HT-29 (cell line): ENCODE data around the gene DENND1A. TPM values are rescaled to one million over a fixed set of nuclear protein-coding genes. Genes with fewer than 3 reads are reported as not detected.
A peak's percentile ranks its signal among the peaks of the same experiment; 100 is the strongest.

ENCODE experiments used
- DNase-seq: peaks from one replicate; pipeline ENCODE4 v3.0.0-alpha.2; 2015; ENCODE audit warnings: low spot score
- total RNA-seq: library from RNA; depleted of rRNA; stranded (reverse); fragments of >200 nt; shearing (Covaris generic); gene quantifications from 2 replicates; pipeline ENCODE4 v1.2.3, GENCODE V29; 2014

DENND1A gene
- total RNA-seq, 1 experiment from 2014 or later = 17.9 TPM

GRCh38 chr9:123359106-123359505 is 570.8 kb downstream of the DENND1A start:
- no peak for DNase-seq

GRCh38 chr9:123358181-123358905 is 571.6 kb downstream of the DENND1A start:
- no peak for DNase-seq

DNA sequence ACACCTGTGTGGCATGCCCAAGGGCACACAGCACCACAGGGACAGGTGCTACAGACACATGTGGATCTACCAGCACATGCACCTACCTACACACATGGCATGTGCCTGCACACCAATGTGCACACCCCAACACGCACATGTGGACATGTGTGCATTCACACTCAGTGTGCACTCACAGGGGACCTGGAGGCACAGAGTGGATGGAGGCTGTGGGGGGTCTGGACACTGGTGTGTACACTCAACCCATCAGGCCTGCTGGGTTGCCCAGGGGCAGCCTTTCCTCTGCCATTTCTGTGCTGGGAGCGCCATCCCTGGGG is 572.2 kb downstream of the DENND1A start:
- DNase-seq = no peak

DNA sequence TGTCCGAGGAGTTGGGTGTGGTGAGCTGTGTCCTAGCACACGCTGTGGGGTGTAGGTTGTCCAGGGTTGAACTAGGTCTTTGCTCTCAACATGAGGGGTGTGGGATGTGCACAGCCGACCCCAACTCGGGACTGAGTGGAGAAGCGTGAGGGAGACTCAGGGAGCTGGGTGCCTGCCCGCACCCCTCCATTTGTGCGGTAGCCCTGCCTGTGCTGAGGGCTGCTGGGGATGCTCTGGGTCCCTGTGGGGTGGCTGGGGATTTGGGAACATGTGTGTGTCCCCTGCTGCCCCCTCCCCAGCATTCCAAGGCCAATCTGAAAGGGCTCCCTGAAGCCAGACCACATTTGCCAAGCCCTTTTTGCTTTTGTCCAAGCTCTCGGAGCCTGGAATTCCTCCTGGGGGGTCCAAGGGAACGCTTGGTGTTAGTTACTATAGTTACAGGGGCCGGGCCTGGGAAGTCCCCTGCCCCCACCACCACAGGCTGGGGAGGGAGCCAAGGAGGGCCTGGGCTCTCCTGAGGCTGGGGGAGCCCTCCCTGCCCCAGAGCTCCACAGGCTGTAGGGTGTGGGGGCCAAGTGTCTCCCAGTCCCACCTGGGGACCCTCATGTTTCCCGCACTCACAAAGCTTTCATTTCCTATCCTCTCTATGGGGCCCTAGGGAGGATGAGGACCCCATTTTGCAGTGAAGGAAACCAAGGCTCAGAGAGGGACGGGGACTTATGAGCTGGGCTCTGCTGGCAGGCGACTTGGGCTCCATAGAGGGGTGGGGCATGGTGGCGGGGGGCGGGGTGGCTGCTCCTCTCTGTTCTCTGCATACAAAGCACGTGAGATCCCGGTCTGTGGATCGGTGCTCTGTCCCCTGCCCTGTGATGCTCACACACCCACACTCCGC is 572.8 kb downstream of the DENND1A start:
- DNase-seq = no peak

DNA sequence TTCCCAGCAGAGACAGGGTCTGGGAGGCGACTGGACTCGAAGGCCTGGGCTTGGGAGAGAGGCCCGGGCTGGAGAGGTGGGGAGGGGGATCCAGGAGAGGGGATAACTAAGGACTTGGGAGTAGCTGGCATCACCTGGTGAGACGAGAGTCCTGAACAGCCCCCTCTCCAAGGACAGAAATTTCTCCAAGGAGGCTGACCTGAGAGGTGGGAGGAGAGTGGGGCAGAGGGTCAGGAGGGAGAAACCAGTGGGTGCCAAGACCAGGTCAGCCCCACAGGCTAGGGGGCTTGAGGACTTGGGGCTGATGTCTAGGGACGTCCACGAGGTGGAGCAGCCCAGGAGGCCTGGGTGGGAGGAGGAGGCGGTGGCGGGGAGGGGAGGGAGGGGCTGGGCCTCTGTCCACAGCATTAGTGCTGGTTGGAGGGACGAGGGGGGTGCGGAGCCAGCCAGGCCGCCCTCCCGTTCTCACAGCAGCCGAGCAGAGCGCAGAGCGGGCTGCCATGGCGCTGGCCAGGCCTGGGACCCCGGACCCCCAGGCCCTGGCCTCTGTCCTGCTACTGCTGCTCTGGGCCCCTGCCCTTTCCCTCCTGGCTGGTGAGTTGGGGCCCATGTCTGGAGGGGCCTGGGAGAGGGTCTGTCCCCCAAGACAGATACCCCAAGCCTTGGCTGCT is 574.0 kb downstream of the DENND1A start, which contains the start of gene CRB2:
Gene CRB2, plus strand, starts transcription at position 437 of the 671 bp plus-strand sequence. Its CDS starts 64 bp downstream, at position 501.
- DNase-seq = no peak

- DNase-seq = no peak
Measured at GRCh38 chr9:123354806-123355508, 575.0 kb downstream of the DENND1A start.

GRCh38 chr9:123353984-123354591 is 575.8 kb downstream of the DENND1A start:
- peak; percentile 82 for DNase-seq

GRCh38 chr9:123353041-123353440 is 576.9 kb downstream of the DENND1A start:
- peak; percentile 31 for DNase-seq

DNA sequence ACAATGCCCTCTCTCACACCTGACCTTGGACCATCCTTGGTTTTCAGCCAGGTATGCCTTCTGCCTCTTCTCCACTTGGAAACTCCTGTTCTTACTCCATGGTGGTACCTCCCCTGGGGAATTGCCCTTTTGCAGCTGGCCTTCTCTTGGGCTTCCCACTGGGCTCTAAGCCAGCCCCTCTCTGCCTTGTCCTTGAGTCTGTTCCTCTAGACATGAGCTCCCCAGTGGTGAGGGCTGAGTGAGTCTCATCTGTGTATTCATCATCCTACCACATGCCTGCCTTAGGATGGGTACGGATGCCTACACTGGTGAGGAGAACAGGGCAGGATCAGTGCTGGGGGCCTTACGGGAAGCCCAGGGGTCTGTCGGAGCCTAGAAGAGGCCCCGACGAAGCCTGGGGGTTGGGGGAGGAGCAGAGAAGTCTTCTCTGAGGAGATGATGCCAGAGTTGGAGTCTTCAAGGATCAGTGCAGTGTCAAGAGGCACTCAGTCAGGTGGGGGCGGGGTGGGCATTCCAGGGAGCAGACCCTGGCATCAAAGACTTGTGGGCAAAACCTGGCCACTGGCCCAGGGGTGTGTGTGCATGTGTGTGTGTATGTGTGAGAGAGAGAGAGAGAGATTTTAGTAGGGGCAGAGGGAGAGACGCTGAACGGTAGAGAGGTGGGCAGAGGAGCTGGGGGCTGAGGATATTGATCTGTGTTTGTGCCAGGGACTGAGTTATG is 579.2 kb downstream of the DENND1A start:
- no peak for DNase-seq

DNA sequence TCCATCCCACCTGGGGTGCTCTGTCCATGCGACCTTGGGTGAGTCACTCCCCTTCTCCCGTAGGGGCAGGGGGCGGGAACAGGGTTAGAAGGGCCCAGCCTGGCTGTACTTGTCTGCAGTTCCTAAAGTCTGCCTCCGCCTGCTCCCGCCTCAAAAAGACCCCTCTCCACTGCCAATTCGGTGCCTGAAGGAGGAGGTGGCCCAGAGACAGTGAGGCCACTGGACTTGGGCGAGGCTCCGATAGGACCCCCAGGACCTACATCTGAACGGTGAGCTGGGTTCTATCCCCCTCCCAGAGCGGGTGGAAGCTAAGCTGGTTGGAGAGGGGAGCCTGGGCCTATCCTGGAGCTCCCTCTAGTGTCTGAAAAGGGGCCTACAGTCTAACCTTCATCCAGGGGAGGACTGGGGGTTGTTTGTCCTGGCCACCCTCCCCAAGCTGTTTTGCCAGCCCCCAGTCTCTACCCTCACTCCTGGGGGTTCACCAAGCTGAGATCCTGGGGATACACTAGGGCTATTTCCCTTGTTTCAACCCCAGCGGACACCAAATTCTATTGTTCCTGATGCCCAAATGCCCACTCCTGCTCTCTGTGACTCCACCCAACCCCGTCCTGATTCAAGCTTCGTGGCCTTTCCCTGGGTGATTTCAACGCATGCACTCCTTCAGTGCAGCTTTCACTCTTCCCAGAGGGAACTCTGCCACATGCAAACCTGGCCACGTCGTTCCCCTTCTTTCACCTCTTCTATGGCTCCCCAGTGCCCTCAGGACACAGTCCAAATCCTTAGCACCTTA is 580.0 kb downstream of the DENND1A start:
- peak; percentile 72 for DNase-seq

GRCh38 chr9:123349033-123349432 is 580.9 kb downstream of the DENND1A start:
- DNase-seq = no peak

DNA sequence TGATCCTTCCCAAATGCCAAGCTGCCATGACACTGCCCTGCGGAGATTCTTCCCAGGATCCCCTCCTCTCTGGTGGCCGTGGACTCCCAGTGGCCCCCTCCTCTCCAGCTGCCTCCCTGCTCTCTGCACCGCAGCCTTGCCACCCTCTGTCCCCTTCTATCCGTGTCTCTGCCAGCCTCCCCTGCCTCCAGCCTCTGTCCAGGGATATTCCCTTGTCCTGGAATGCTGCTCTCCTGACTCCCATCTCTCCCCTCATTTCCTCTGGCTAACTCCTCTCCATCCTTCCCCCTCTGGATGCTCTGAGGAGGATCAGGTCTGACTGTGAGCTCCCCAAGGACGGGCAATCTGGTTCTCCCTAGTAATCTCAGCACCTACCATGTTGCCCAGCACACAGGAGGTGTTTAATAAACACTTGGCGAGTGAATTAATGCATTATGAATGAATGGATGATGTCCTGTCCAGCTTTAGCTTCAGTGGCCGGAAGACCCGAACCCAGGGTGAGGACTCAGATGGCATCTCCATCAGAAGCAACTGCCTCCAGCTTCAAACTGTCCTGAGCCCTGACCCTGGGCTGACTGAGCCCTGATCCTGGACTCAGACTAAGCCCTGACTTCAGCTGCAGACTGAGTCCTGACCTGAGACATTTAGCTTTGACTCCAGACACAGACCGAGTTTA is 581.5 kb downstream of the DENND1A start:
- no peak for DNase-seq

DNA sequence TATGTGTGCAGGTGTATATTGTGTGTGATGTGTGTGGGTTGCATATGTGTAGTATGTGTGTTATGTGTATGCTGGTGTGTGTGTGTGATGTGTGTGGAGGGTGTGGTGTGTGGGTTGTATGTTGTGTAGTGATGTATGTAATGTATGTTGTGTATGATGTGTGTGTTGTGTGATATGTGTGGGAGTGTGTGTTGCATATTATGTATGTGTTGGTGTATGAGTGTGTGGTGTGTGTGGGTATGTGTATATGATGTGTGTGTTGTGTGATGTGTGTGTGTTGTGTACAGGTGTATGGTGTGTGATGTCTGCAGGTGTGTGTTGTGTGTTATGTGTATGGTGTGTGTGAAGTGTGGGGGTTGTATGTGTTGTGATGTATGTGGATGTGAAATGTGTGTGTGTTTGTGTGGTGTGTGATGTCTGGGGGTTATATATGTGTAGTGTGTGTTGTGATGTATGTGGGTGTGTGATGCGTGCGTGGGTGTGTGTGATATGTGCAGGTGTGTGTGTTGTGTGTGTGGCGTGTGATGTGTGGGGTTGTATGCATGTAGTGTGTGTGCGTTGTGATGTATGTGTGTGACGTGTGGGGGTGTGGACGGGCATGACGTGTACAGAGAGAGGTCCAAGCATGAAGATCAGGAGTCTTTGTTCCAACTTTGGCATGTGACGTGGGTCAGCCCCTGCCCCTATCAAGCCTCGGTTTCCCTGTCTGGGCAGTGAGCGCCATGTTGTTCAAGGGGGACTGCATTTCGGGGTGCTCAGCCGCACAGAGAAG is 582.5 kb downstream of the DENND1A start:
- DNase-seq = no peak

DNA sequence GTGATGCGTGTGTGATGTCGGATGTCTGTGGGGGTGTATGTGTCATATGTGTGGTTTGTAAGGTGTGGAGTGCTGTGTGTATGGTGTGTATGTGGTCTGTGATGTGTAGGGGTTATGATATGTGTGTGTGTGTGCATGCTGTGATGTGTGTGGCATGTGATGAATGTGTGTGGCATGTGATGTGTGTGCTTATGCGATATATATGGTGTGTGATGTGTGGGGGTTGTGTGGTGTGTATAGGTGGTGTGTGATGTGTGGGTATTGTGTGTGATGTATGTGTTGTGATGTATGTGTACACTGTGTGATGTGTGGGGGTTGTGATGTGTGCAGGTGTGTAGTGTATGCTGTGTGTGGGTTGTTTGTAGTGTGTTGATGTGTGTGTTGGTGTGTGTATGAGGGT is 583.1 kb downstream of the DENND1A start:
- no peak for DNase-seq

GRCh38 chr9:123346026-123346425 is 583.9 kb downstream of the DENND1A start:
- no peak for DNase-seq

DNA sequence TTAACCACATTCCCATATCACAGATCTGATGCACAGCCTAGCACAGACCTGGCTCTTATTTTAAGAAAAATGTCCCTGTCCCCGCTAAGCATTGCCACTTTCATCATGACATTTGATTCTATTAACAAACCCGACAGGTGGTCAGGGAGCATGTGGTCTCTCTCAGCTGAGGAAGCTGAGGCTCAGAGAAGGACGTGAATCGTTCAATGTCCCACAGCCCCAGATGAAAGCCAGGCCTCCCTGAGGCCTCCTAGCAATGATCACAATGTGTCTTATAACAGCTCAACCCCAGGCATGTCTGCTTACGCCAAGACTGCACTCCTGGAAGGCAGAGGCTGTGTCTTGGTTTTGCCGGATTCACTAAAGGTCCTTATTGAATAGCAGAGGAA is 584.4 kb downstream of the DENND1A start:
- DNase-seq = no peak

GRCh38 chr9:123344192-123344949 is 585.6 kb downstream of the DENND1A start:
- DNase-seq = no peak
